HCT116 (cell line): Measurements from ENCODE around the gene TBCD. TPM values are rescaled to one million over a fixed set of nuclear protein-coding genes. Genes with fewer than 3 reads are reported as not detected.

ENCODE experiments used
- ATAC-seq: fragments of 200-7000 bp; cut with Tn5 transposase; 2 replicates; pipeline ENCODE4 v1.9.1; 2020; ENCODE audit warnings: mild to moderate bottlenecking, moderate library complexity
- BruUV-seq: library from RNA; stranded (reverse); fragments of 400-500 nt; replicated peaks from 2 replicates; lab custom pipeline; 2021; lab: Mats Ljungman, UMichigan
- CTCF ChIA-PET: fragments of 300-600 bp; sonication (Branson Sonifier 250); formaldehyde crosslinking; loops from one replicate; lab custom pipeline; 2021; ENCODE audit warnings: antibody characterized with exemption; lab: Charles Lee
- POLR2A ChIA-PET: fragments of 300-600, 350-600 bp; sonication (Branson Sonifier 250); formaldehyde crosslinking; loops from one replicate; lab custom pipeline; 2021; ENCODE audit warnings: antibody characterized with exemption; lab: Charles Lee
- RAD21 ChIA-PET, 2 experiments: fragments of 300-600 bp; sonication (Branson Sonifier 250); formaldehyde crosslinking; loops; one replicate each; lab custom pipeline; 2023; ENCODE audit warnings: low total read pairs in 2 of 2; ENCODE audit not compliant: uncharacterized antibody in 2 of 2, unreplicated experiment in 2 of 2, low non-redundant PET in 1 of 2; lab: Charles Lee
- DNase-seq: peaks from one replicate; pipeline ENCODE4 v3.0.0-alpha.2; 2010; ENCODE audit warnings: low read depth, low spot score
- H2AFZ ChIP-seq: fragments of 200-600 bp; shearing (Covaris generic), sonication (generic); 2 replicates; pipeline ENCODE4 v1.6.1; 2017; ENCODE audit warnings: low read depth, mixed run types, mixed read lengths, antibody characterized with exemption, low read length; ENCODE audit not compliant: poor library complexity, severe bottlenecking
- H3K27ac ChIP-seq: 2 replicates; pipeline ENCODE4 v1.5.1; 2012; ENCODE audit warnings: low read depth, low read length
- H3K27me3 ChIP-seq: fragments of 200-600 bp; sonication (generic); 2 replicates; pipeline ENCODE4 v1.6.1; 2016; ENCODE audit warnings: mixed run types, low read length, mixed read lengths; ENCODE audit not compliant: insufficient read depth
- H3K36me3 ChIP-seq, 2 experiments: fragments of 200-500 bp in 1 of 2; fragments of 200-600 bp in 1 of 2; sonication (Bioruptor generic) in 1 of 2; sonication (generic) in 1 of 2; 2 replicates each; pipeline versions ENCODE4 v1.5.1 to v1.6.1; 2014 to 2016; ENCODE audit warnings: low read length in 2 of 2, inconsistent platforms in 1 of 2, mixed read lengths in 1 of 2, mixed run types in 1 of 2; ENCODE audit not compliant: insufficient read depth in 2 of 2, control insufficient read depth in 1 of 2
- H3K4me1 ChIP-seq, 2 experiments: fragments of 200-600 bp in 1 of 2; sonication (generic) in 1 of 2; 2 replicates each; pipeline versions ENCODE4 v1.5.1 to v1.6.1; 2012 to 2017; ENCODE audit warnings: low read length in 2 of 2, inconsistent platforms in 1 of 2, mild to moderate bottlenecking in 1 of 2, mixed read lengths in 1 of 2, mixed run types in 1 of 2, moderate library complexity in 1 of 2; ENCODE audit not compliant: insufficient read depth in 2 of 2, control insufficient read depth in 1 of 2
- H3K4me2 ChIP-seq: fragments of 200-600 bp; sonication (generic); 2 replicates; pipeline ENCODE4 v1.6.1; 2017; ENCODE audit warnings: mixed run types, low read length, mixed read lengths
- H3K4me3 ChIP-seq, 2 experiments: fragments of 200-600 bp in 1 of 2; sonication (generic) in 1 of 2; replicated peaks in 1 of 2; 2 replicates each; pipeline ENCODE4 v1.5.1; 2011 to 2016; ENCODE audit warnings: low read length in 2 of 2, control low read depth in 1 of 2, low read depth in 1 of 2, mild to moderate bottlenecking in 1 of 2, mixed read lengths in 1 of 2, mixed run types in 1 of 2
- H3K79me2 ChIP-seq: fragments of 200-600 bp; sonication (generic); 2 replicates; pipeline ENCODE4 v1.6.1; 2017; ENCODE audit warnings: mild to moderate bottlenecking, mixed run types, low read length, moderate library complexity, mixed read lengths; ENCODE audit not compliant: insufficient read depth
- H3K9ac ChIP-seq: fragments of 200-600 bp; sonication (generic); 2 replicates; pipeline ENCODE4 v1.6.1; 2016; ENCODE audit warnings: low read length, mixed read lengths
- H3K9me2 ChIP-seq: fragments of 200-600 bp; sonication (generic), shearing (Covaris generic); 2 replicates; pipeline ENCODE4 v1.6.1; 2017; ENCODE audit warnings: mixed run types, mild to moderate bottlenecking, moderate library complexity; ENCODE audit not compliant: insufficient read depth
- H3K9me3 ChIP-seq, 2 experiments: fragments of 200-500 bp in 1 of 2; fragments of 200-600 bp in 1 of 2; sonication (Bioruptor generic) in 1 of 2; sonication (generic) in 1 of 2; 2 replicates each; pipeline ENCODE4 v1.6.1; 2014 to 2017; ENCODE audit warnings: low read length in 2 of 2, mixed read lengths in 2 of 2, inconsistent platforms in 1 of 2, low read depth in 1 of 2, mild to moderate bottlenecking in 1 of 2, mixed run types in 1 of 2, moderate library complexity in 1 of 2; ENCODE audit not compliant: control insufficient read depth in 1 of 2, insufficient read depth in 1 of 2
- H4K20me1 ChIP-seq: fragments of 200-600 bp; sonication (generic), shearing (Covaris generic); 2 replicates; pipeline ENCODE4 v1.6.1; 2017; ENCODE audit warnings: mixed run types, mild to moderate bottlenecking, moderate library complexity; ENCODE audit not compliant: insufficient read depth
- EGR1 ChIP-seq: IDR thresholded peaks from 2 replicates; pipeline ENCODE4 v1.6.1; 2012; ENCODE audit warnings: low read depth
- EZH2phosphoT487 ChIP-seq: fragments of 200-600 bp; IDR thresholded peaks from 2 replicates; pipeline ENCODE4 v1.6.1; 2018; ENCODE audit warnings: antibody characterized with exemption, borderline replicate concordance
- FOSL1 ChIP-seq: IDR thresholded peaks from 2 replicates; pipeline ENCODE4 v1.6.1; 2012; ENCODE audit warnings: low read depth
- POLR2A ChIP-seq: IDR thresholded peaks from 2 replicates; pipeline ENCODE4 v1.7.0; 2011; ENCODE audit warnings: borderline replicate concordance; ENCODE audit not compliant: insufficient read depth, insufficient read length; ENCODE audit errors: extremely low read depth
- POLR2AphosphoS5 ChIP-seq: IDR thresholded peaks from 2 replicates; pipeline ENCODE4 v1.6.1; 2011; ENCODE audit warnings: mild to moderate bottlenecking, low read depth, low read length, moderate library complexity
- SRF ChIP-seq: IDR thresholded peaks from 2 replicates; pipeline ENCODE4 v1.6.1; 2012; ENCODE audit warnings: low read depth
- ZBTB33 ChIP-seq: IDR thresholded peaks from 2 replicates; pipeline ENCODE4 v1.6.1; 2011; ENCODE audit warnings: mild to moderate bottlenecking, low read length, moderate library complexity; ENCODE audit not compliant: insufficient replicate concordance; ENCODE audit errors: extremely low read depth
- ZFX ChIP-seq: fragments of 450-650 bp; IDR thresholded peaks from 2 replicates; pipeline ENCODE4 v1.6.1; 2017
- ZNF274 ChIP-seq: fragments of 200-500 bp; sonication (Bioruptor generic); IDR thresholded peaks from 2 replicates; pipeline ENCODE4 v1.6.1; 2014; ENCODE audit warnings: mild to moderate bottlenecking, low read depth, low read length, inconsistent platforms
- intact Hi-C: fragments of 100-400 bp; cut with micrococcal nuclease; formaldehyde crosslinking; loops from 2 replicates; pipeline ENCODE4 v1.10.0; 2022
- total RNA-seq: library from RNA; stranded (reverse); gene quantifications from one replicate; pipeline ENCODE4 v1.2.1, GENCODE V29; 2021; ENCODE audit not compliant: unreplicated experiment
- TF ChIP-seq, protein P1 (sequence below): IDR thresholded peaks from 2 replicates; pipeline ENCODE4 v1.6.1; 2012
- TF ChIP-seq, protein P2 (sequence below): IDR thresholded peaks from 2 replicates; pipeline ENCODE4 v1.6.1; 2012; ENCODE audit warnings: low read depth

Gene TBCD
- total RNA-seq, 1 experiment from 2014 or later = 152 TPM

- CTCF ChIA-PET = no interaction called here
- Histone ChIP-seq H3K9me2 (no peaks in the 10 kb centered on the region), H3K27ac (no peak overlapping the region), H3K27me3 (no peaks in the 10 kb centered on the region), H3K79me2 (no peaks in the 10 kb centered on the region), H3K4me1 (no peaks in the 10 kb centered on the region), H3K4me2 (no peak overlapping the region), H3K9ac (no peak overlapping the region), H3K4me3 (no peak overlapping the region), H3K9me3 (no peaks in the 10 kb centered on the region), H3K36me3 (peaks cover 2 to 12% of the 10 kb centered on the region in 2 experiments; a peak in 2 of 4 replicates), H2AFZ (no peak overlapping the region), H4K20me1 (no peaks in the 10 kb centered on the region)
- RAD21 ChIA-PET = no interaction called here
- ATAC-seq (no peak), DNase-seq (no peak)
- intact Hi-C loops = no loop called here
- TF ChIP-seq POLR2AphosphoS5 (no peak), EZH2phosphoT487 (no peak)
- TF ChIP-seq, protein P1, sequence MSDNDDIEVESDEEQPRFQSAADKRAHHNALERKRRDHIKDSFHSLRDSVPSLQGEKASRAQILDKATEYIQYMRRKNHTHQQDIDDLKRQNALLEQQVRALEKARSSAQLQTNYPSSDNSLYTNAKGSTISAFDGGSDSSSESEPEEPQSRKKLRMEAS = no peak
- POLR2A ChIA-PET = no interaction called here
- BruUV-seq = TSS peak; percentile 32
Observed at GRCh38 chr17:82908543-82909160, 156.8 kb downstream of the TBCD start.

DNA sequence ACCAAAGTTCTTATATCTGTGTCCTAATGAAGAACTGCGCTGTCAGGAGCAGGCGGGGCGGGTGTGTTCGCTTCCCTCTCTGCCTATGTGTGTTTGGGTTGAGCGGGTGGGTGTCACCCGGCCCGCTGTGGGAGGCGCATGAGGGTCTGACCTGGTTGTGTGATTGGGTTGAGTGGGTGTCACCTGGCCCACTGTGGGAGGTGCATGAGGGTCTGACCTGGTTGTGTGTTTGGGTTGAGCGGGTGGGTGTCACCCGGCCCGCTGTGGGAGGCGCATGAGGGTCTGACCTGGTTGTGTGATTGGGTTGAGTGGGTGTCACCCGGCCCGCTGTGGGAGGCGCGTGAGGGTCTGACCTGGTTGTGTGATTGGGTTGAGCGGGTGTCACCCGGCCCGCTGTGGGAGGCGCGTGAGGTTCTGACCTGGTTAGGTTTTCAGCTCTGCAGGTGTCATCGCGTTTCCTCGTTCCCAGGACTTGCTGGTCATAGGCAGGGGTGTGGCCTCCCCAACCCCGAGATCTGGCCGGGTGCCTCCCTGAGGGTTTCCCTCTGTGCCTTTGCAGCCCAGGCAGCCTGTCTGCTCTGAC lies 157.5 kb downstream of the TBCD start:
- no peaks in the 10 kb centered on the region for H3K9me3 ChIP-seq
- TF ChIP-seq EGR1 = no peak
- no peak for TF ChIP-seq ZBTB33
- TF ChIP-seq ZNF274 = no peak
- no peak for TF ChIP-seq POLR2A
- no peak for TF ChIP-seq SRF
- no peak for TF ChIP-seq EZH2phosphoT487
- TF ChIP-seq ZFX = no peak
- TF ChIP-seq, protein P1 = no peak
- TF ChIP-seq, protein P2, sequence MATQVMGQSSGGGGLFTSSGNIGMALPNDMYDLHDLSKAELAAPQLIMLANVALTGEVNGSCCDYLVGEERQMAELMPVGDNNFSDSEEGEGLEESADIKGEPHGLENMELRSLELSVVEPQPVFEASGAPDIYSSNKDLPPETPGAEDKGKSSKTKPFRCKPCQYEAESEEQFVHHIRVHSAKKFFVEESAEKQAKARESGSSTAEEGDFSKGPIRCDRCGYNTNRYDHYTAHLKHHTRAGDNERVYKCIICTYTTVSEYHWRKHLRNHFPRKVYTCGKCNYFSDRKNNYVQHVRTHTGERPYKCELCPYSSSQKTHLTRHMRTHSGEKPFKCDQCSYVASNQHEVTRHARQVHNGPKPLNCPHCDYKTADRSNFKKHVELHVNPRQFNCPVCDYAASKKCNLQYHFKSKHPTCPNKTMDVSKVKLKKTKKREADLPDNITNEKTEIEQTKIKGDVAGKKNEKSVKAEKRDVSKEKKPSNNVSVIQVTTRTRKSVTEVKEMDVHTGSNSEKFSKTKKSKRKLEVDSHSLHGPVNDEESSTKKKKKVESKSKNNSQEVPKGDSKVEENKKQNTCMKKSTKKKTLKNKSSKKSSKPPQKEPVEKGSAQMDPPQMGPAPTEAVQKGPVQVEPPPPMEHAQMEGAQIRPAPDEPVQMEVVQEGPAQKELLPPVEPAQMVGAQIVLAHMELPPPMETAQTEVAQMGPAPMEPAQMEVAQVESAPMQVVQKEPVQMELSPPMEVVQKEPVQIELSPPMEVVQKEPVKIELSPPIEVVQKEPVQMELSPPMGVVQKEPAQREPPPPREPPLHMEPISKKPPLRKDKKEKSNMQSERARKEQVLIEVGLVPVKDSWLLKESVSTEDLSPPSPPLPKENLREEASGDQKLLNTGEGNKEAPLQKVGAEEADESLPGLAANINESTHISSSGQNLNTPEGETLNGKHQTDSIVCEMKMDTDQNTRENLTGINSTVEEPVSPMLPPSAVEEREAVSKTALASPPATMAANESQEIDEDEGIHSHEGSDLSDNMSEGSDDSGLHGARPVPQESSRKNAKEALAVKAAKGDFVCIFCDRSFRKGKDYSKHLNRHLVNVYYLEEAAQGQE = no peak
- TF ChIP-seq FOSL1 = no peak
- no peaks in the 10 kb centered on the region for H4K20me1 ChIP-seq
- ChIA-PET CTCF (no interaction called here), RAD21 (no interaction called here), POLR2A (no interaction called here)
- DNase-seq (no peak), ATAC-seq (no peak)
- H3K79me2 ChIP-seq = no peaks in the 10 kb centered on the region
- intact Hi-C loops = no loop called here
- no peak overlapping the region for H3K9ac ChIP-seq
- no peak overlapping the region for H3K4me3 ChIP-seq
- H3K27ac ChIP-seq = no peak overlapping the region
- no TSS peak for BruUV-seq
- H3K4me1 ChIP-seq = no peaks in the 10 kb centered on the region
- no peaks in the 10 kb centered on the region for H3K27me3 ChIP-seq
- H3K4me2 ChIP-seq = no peak overlapping the region
- no peak overlapping the region for H2AFZ ChIP-seq
- no peaks in the 10 kb centered on the region for H3K9me2 ChIP-seq
- peaks cover 2 to 12% of the 10 kb centered on the region in 2 experiments; a peak in 2 of 4 replicates for H3K36me3 ChIP-seq
